Measurements from ENCODE around the gene MITF. TPM values are rescaled to one million over a fixed set of nuclear protein-coding genes. Genes with fewer than 3 reads are reported as not detected.

MITF gene
- total and polyA plus RNA-seq, 12 donors = 15.1 to 101 (median 81.7) TPM

DNA sequence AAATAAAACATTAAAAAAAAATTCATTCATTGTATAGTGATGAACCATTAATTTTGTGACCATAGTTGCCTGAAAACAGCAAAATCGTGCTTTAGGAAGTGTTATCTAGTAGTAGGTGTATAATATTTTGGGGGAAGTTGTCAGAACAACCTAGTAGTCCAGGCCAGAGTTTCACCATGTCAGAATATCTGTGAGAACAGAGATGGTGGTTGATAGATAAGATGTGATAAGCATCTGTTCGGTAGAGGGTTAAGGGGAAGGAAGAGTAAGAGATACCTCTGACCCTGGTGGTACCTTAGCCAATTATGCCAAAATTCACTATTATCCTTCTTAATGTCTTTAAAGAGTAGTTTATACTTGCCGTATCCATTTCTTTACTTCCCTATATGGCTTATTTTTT lies 113.8 kb downstream of the MITF start:
- no peaks in the 10 kb centered on the region for H3K27me3 ChIP-seq
- H3K4me1 ChIP-seq = peaks cover 0 to 68% (median 33%) of the 10 kb centered on the region in 9 donors
- WGBS, 2 donors = 79 to 82% methylated on average over 3 of the region's 3 CpGs
- DNase-seq (no peak), ATAC-seq (no peak)
- no peak overlapping the region for H3K27ac ChIP-seq
- intact Hi-C loops (cut with DNase I) = loop anchor here in 6 of 10 donors (5.0 to 10.0 kb wide), 4 partner anchors 58 to 168 kb away; no protein-coding TSS in a partner anchor
- TF ChIP-seq, protein P1, sequence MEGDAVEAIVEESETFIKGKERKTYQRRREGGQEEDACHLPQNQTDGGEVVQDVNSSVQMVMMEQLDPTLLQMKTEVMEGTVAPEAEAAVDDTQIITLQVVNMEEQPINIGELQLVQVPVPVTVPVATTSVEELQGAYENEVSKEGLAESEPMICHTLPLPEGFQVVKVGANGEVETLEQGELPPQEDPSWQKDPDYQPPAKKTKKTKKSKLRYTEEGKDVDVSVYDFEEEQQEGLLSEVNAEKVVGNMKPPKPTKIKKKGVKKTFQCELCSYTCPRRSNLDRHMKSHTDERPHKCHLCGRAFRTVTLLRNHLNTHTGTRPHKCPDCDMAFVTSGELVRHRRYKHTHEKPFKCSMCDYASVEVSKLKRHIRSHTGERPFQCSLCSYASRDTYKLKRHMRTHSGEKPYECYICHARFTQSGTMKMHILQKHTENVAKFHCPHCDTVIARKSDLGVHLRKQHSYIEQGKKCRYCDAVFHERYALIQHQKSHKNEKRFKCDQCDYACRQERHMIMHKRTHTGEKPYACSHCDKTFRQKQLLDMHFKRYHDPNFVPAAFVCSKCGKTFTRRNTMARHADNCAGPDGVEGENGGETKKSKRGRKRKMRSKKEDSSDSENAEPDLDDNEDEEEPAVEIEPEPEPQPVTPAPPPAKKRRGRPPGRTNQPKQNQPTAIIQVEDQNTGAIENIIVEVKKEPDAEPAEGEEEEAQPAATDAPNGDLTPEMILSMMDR (IDR thresholded peaks at IDR 0.05) = no peak
- no peaks in the 10 kb centered on the region for H3K9me3 ChIP-seq
- H3K36me3 ChIP-seq = no peaks in the 10 kb centered on the region
- no peak overlapping the region for H3K4me3 ChIP-seq

DNA sequence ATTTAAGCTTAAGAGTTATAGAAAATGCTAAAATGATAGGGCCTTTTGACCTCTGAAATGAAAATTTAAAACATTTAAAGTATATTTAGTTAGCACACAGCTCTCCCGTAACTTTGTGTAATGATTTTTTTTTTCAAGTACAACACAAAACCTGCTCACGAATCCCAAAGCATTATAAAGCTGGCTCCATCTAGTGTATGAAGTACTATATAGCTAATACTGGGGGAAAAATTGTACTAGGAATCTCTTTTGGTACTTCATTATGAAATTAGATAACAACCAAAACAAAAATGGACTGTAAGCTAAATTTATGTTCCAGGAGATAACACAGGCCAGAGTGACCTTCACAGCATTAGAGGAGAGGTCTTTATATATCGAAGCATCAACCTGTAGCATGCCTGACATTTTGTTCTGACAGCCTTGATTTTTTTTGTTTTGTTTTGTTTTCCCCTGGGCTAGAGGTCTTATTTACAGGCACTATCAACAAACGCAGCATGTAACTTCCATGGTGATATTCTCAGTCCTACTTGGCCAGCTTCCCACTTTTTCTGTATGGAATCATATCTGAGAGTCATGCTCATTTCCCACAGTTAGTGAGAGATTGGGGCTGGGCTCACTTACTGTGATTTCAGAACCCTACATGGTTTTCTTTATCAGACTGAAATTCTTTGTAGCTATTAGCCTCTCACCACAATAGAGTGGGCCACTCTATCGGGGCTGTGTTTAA lies 116.3 kb downstream of the MITF start:
- Histone ChIP-seq H3K9me3 (no peaks in the 10 kb centered on the region), H3K36me3 (no peaks in the 10 kb centered on the region), H3K27me3 (no peaks in the 10 kb centered on the region), H3K4me1 (peaks cover 0 to 56% (median 28%) of the 10 kb centered on the region in 9 donors), H3K27ac (peak overlapping the region in 6 of 10 donors; percentile 2 to 61 (median 53)), H3K4me3 (no peak overlapping the region)
- peak in 7 of 8 donors; percentile 44 to 78 (median 54) for ATAC-seq
- 8 to 15% methylated on average over 5 of the region's 5 CpGs for WGBS, 2 donors
- TF ChIP-seq, protein P1 (IDR thresholded peaks at IDR 0.05) = peak in 7 of 9 donors; percentile 43 to 71 (median 56)
- intact Hi-C loops (cut with DNase I) = loop anchor here in 9 of 10 donors (2.0 to 10.0 kb wide), 7 partner anchors 61 to 171 kb away; no protein-coding TSS in a partner anchor
- no peak for DNase-seq

DNA sequence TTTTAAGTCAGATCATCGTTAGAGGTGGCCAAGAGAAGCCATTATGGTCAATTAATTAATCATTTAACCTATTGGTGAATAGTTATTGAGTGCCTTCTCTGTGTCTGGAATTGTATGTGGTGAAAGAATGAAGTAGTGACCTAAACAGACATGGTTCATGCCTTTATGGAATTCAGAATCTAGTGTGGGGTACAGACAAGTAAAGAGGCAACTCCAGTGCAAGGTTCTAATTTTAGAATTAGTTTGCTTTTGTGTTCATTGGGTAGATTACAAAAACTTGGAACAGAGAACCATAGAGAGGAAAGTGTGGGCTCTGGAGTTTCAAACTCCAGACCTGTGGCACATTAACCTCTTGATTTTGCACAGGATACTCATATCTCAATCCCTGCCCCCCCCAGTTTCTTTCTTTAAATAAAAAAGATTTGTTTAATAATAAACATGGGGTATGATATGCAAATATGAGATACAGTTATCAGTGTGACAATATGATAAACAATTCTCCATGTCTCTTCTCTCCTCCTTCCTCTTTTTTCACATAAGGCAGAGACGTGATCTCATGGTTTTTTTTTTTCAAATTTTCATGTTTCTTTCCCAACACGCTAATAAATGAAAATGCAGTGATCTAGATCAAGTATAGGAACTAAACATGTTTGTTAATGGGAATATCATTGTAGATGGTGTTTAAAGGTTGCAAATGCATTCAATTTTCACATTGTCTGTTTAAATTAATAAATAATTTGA lies 117.9 kb downstream of the MITF start:
- intact Hi-C loops (cut with DNase I) = loop anchor here in 9 of 10 donors (5.0 to 10.0 kb wide), 5 partner anchors 62 to 172 kb away; no protein-coding TSS in a partner anchor
- Histone ChIP-seq H3K4me1 (peaks cover 0 to 58% (median 29%) of the 10 kb centered on the region in 9 donors), H3K4me3 (no peak overlapping the region), H3K27me3 (no peaks in the 10 kb centered on the region), H3K27ac (peak overlapping the region in 7 of 10 donors; percentile 2 to 61 (median 48)), H3K9me3 (no peaks in the 10 kb centered on the region), H3K36me3 (no peaks in the 10 kb centered on the region)
- 59 to 68% methylated on average over 3 of the region's 3 CpGs for WGBS, 2 donors
- TF ChIP-seq, protein P1 (IDR thresholded peaks at IDR 0.05) = no peak
- no peak for DNase-seq
- ATAC-seq = peak in 5 of 8 donors; percentile 37 to 68 (median 58)

DNA sequence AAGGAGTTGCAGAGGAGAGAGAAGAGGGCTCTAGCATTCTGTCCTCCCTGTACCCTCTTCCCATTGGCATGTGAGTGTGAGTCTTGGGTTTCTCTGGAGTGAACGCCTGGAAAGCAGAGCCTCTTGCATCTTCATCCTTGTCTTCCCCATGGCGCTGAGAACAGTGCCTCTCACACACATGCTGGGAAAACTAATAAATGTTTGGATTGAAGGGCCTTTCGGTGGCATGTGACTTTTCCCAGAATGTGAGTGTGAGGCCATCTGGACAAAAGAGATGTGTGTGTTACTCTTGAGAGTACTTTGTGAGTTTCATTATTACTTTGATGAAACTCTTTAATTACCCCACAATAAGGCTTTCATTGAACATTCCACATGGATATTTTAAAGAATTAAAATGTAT lies 122.3 kb downstream of the MITF start:
- peaks cover 0 to 41% (median 28%) of the 10 kb centered on the region in 9 donors for H3K4me1 ChIP-seq
- intact Hi-C loops (cut with DNase I) = loop anchor here in 1 of 10 donors (10.0 kb wide), 1 partner anchor 83 kb away; no protein-coding TSS in a partner anchor
- ATAC-seq = no peak

More for the DNA sequence above, 122.3 kb downstream of the MITF start:
- no peak overlapping the region for H3K27ac ChIP-seq
- no peaks in the 10 kb centered on the region for H3K9me3 ChIP-seq
- H3K4me3 ChIP-seq = no peak overlapping the region
- no peaks in the 10 kb centered on the region for H3K27me3 ChIP-seq
- TF ChIP-seq, protein P1 (IDR thresholded peaks at IDR 0.05) = no peak
- whole genome bisulfite sequencing, 2 donors = 92% methylated on average over 3 of the region's 3 CpGs
- DNase-seq = no peak
- H3K36me3 ChIP-seq = no peaks in the 10 kb centered on the region
